GM12878 (cell line): Measurements from ENCODE around the gene ATF6B. TPM values are rescaled to one million over a fixed set of nuclear protein-coding genes. Genes with fewer than 3 reads are reported as not detected.
"Not testable (repeated sequence)": the region's sequence is repeated elsewhere in the genome, so short reads cannot be mapped to it uniquely, and the experiment has no call there.

Experiments
- ATAC-seq: fragments of 200-7000 bp; cut with Tn5 transposase; 3 replicates; pipeline ENCODE4 v1.9.1; 2020; ENCODE audit warnings: mild to moderate bottlenecking, moderate library complexity
- BruUV-seq: library from RNA; stranded (reverse); fragments of 400-500 nt; replicated peaks from 2 replicates; lab custom pipeline; 2021; lab: Mats Ljungman, UMichigan
- CTCF ChIA-PET: fragments of 300-600 bp; sonication (Branson Sonifier 250); formaldehyde crosslinking; extraction: SDS; loops from one replicate; lab custom pipeline; 2021; ENCODE audit warnings: inconsistent platforms; lab: Yijun Ruan, JAX
- POLR2A ChIA-PET: fragments of 350-600 bp; formaldehyde crosslinking; extraction: SDS; loops from one replicate; lab custom pipeline; 2021; ENCODE audit warnings: inconsistent platforms; lab: Charles Lee
- RAD21 ChIA-PET: fragments of 300-600 bp; sonication (Branson Sonifier 250); formaldehyde crosslinking; loops from one replicate; lab custom pipeline; 2023; ENCODE audit warnings: antibody characterized with exemption; ENCODE audit not compliant: unreplicated experiment; lab: Charles Lee
- SMC1A ChIA-PET: fragments of 300-600 bp; sonication (Branson Sonifier 250); formaldehyde crosslinking; loops from one replicate; lab custom pipeline; 2023; ENCODE audit not compliant: unreplicated experiment, uncharacterized antibody; lab: Charles Lee
- DNase-seq: peaks from one replicate; pipeline ENCODE4 v3.0.0-alpha.2; 2011; ENCODE audit warnings: low read depth, low spot score
- FAIRE-seq: peaks from 3 replicates; lab custom pipeline; 2011; peaks lifted over from hg19 to GRCh38; lab: Jason Lieb, UNC
- H2AFZ ChIP-seq: 2 replicates; pipeline ENCODE4 v1.6.0; 2011; ENCODE audit warnings: low read depth, low read length, control low read depth; ENCODE audit not compliant: control insufficient read depth
- H3K27ac ChIP-seq: 2 replicates; pipeline ENCODE4 v1.5.1; 2011; ENCODE audit warnings: control low read depth; ENCODE audit not compliant: control insufficient read depth, insufficient read depth
- H3K27me3 ChIP-seq, 2 experiments: replicated peaks in 1 of 2; 2 replicates each; pipeline versions ENCODE4 v1.6.0 to v1.6.1; 2011; ENCODE audit warnings: low read length in 1 of 2; ENCODE audit not compliant: control insufficient read depth in 2 of 2, insufficient read depth in 2 of 2
- H3K36me3 ChIP-seq, 2 experiments: 2 replicates each; pipeline ENCODE4 v1.5.1; 2011; ENCODE audit warnings: low read length in 1 of 2; ENCODE audit not compliant: control insufficient read depth in 2 of 2, insufficient read depth in 2 of 2
- H3K4me1 ChIP-seq: 2 replicates; pipeline ENCODE4 v1.6.1; 2011; ENCODE audit warnings: mild to moderate bottlenecking, low read length, moderate library complexity, mixed read lengths; ENCODE audit not compliant: control insufficient read depth, insufficient read depth
- H3K4me2 ChIP-seq: 2 replicates; pipeline ENCODE4 v1.6.0; 2011; ENCODE audit warnings: control low read depth; ENCODE audit not compliant: control insufficient read depth, insufficient read depth
- H3K4me3 ChIP-seq: fragments of 200-600 bp; sonication (generic); 2 replicates; pipeline ENCODE4 v1.5.1; 2016
- H3K79me2 ChIP-seq: 2 replicates; pipeline ENCODE4 v1.6.0; 2011; ENCODE audit warnings: low read length; ENCODE audit not compliant: control insufficient read depth, insufficient read depth
- H3K9ac ChIP-seq: 2 replicates; pipeline ENCODE4 v1.8.0; 2011; ENCODE audit warnings: low read length, control low read depth, mixed read lengths; ENCODE audit not compliant: control insufficient read depth, insufficient read depth
- H3K9me3 ChIP-seq: replicated peaks from 3 replicates; pipeline ENCODE4 v1.5.1; 2011; ENCODE audit warnings: mild to moderate bottlenecking, low read length; ENCODE audit not compliant: control insufficient read depth, insufficient read depth
- H4K20me1 ChIP-seq: 2 replicates; pipeline ENCODE4 v1.6.0; 2011; ENCODE audit not compliant: control insufficient read depth, insufficient read depth
- BCLAF1 ChIP-seq: fragments of 450-650 bp; IDR thresholded peaks from 2 replicates; pipeline ENCODE4 v1.6.1; 2017; ENCODE audit warnings: antibody characterized with exemption, mild to moderate bottlenecking, moderate library complexity
- CEBPB ChIP-seq, 2 experiments: fragments of 150-350 bp in 1 of 2; IDR thresholded peaks; 2 replicates each; pipeline ENCODE4 v1.6.1; 2012 to 2014; ENCODE audit warnings: low read depth in 2 of 2, low read length in 2 of 2, borderline replicate concordance in 1 of 2, inconsistent platforms in 1 of 2
- CHD4 ChIP-seq: fragments of 200-600 bp; sonication (generic); IDR thresholded peaks from 2 replicates; pipeline ENCODE4 v1.6.1; 2016; ENCODE audit warnings: mild to moderate bottlenecking
- HDAC2 ChIP-seq: fragments of 200-600 bp; sonication (generic); IDR thresholded peaks from 2 replicates; pipeline ENCODE4 v1.6.1; 2017
- HSF1 ChIP-seq: fragments of 150-350 bp; IDR thresholded peaks from 2 replicates; pipeline ENCODE4 v1.6.1; 2014; ENCODE audit warnings: mild to moderate bottlenecking, low read depth, low read length
- NR2F1 ChIP-seq: fragments of 450-650 bp; conservative IDR thresholded peaks from 2 replicates; pipeline ENCODE4 v1.6.1; 2017; ENCODE audit warnings: mild to moderate bottlenecking
- POLR2AphosphoS5 ChIP-seq: IDR thresholded peaks from 2 replicates; pipeline ENCODE4 v1.6.1; 2011; ENCODE audit warnings: mild to moderate bottlenecking, low read length, inconsistent platforms
- SPI1 ChIP-seq: IDR thresholded peaks from 2 replicates; pipeline ENCODE4 v1.6.1; 2011; ENCODE audit warnings: low read depth, mild to moderate bottlenecking, low read length, moderate library complexity, borderline replicate concordance; ENCODE audit not compliant: insufficient read depth
- TBL1XR1 ChIP-seq: IDR thresholded peaks from 2 replicates; pipeline ENCODE4 v1.6.1; 2012; ENCODE audit warnings: low read depth, low read length, improper control_type of control experiment
- TCF12 ChIP-seq: IDR thresholded peaks from 2 replicates; pipeline ENCODE4 v1.6.1; 2011; ENCODE audit warnings: low read depth, mild to moderate bottlenecking, low read length
- YY1 ChIP-seq: IDR thresholded peaks from 2 replicates; pipeline ENCODE4 v1.6.1; 2011; ENCODE audit warnings: low read depth, mild to moderate bottlenecking, low read length
- WGBS: methylation state at CpG from one replicate; pipeline ENCODE4 v1.1.6; 2016; ENCODE audit warnings: low lambda C conversion rate; ENCODE audit not compliant: insufficient replicate concordance, insufficient coverage; ENCODE audit errors: missing lambda C conversion rate; 5-methylcytosine and 5-hydroxymethylcytosine counted together
- in situ Hi-C: fragments of 300-500 bp; cut with MboI; formaldehyde crosslinking; loops from 9 replicates; pipeline ENCODE4 v1.14.3; 2018; ENCODE audit warnings: mixed read lengths
- intact Hi-C: fragments of 100-400 bp; cut with micrococcal nuclease; formaldehyde crosslinking; loops from one replicate; pipeline ENCODE4 v1.14.2; 2022; ENCODE audit not compliant: unreplicated experiment
- polyA plus RNA-seq, 11 experiments: library from polyadenylated mRNA; depleted of rRNA in 4 of 11; unstranded in 6 of 11; stranded (reverse) in 5 of 11; fragments of >200 nt; fragmentation: Nextera tagmentation in 4 of 11; fragmentation: Illumina TruSeq in 1 of 11; extraction: Ambion mirVana in 4 of 11; extraction: Trizol in 1 of 11; gene quantifications; 1 replicate in 1 of 11; 2 replicates in 10 of 11; pipeline versions ENCODE4 v1.2.1 to v1.2.3, GENCODE V29; 2011 to 2016; ENCODE audit warnings: inconsistent platforms in 2 of 11, missing spikeins in 2 of 11, low read depth in 1 of 11
- total RNA-seq, 4 experiments: library from RNA; depleted of rRNA in 3 of 4; stranded (reverse); fragments of >200 nt in 3 of 4; fragmentation: Illumina TruSeq in 1 of 4; extraction: Trizol in 1 of 4; gene quantifications; 2 replicates each; pipeline versions ENCODE4 v1.2.1 to v1.2.3, GENCODE V29; 2013 to 2021

Gene ATF6B
- total and polyA plus RNA-seq, 10 of the 15 experiments (the other 5 are each of a cell fraction or from before 2014, with no cell fraction given): 13.6 to 83.9 (median 44.0) TPM

- 78% methylated on average over 7 of the region's 7 CpGs for WGBS
- in situ Hi-C loops, H3K4me3 ChIP-seq, H3K36me3 ChIP-seq, H3K4me1 ChIP-seq, H3K79me2 ChIP-seq, H3K27ac ChIP-seq, H2AFZ ChIP-seq, DNase-seq, H4K20me1 ChIP-seq, intact Hi-C loops, BruUV-seq, H3K4me2 ChIP-seq, CTCF ChIA-PET, H3K9ac ChIP-seq, SMC1A ChIA-PET, RAD21 ChIA-PET, H3K9me3 ChIP-seq, ATAC-seq, FAIRE-seq: not testable (repeated sequence)
- H3K27me3 ChIP-seq: peaks cover 2 to 12% of the 10 kb centered on the region in 2 experiments; a peak in 3 of 4 replicates
- POLR2A ChIA-PET: interaction anchor here (0.6 kb wide), 2 partner anchors 178 to 303 kb away, joined by 3 to 5 read pairs; no protein-coding TSS in a partner anchor
These were observed 16.2 kb upstream of the ATF6B start for GRCh38 chr6:32144238-32144637.

DNA sequence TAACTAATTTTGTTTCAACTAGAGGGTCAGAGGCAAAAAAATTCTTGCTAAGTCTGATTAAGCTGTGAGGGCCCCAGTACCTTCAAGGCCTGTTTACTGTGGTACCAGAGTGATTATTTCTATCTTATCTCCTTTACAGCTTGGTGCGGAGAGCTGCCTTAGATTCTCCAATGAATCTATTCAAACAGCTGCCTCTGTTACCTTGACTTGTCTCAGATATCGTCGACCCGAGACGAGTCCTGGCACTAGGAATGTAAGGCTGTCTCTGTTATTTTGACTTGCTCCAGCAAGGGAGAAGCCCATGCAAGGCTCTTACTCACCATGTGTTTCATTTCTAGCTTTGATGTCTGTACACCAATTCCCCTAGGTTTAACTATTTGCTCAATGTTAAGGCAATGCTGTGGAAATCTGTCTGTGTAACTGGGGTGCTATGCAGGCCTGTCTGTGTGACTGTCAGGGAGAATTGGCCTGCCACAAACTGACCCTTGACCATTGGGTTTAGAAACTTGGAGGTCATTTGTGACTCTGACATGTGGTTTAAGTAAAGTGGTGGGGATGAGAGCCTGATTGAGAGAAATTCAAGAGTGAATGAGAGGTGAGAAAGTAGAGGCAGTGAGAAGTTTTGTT lies 12.5 kb upstream of the ATF6B start:
- in situ Hi-C loops (no loop called here), intact Hi-C loops (no loop called here)
- 52% methylated on average over 5 of the region's 5 CpGs for WGBS
- ATAC-seq: no peak
- no peak for FAIRE-seq
- ChIA-PET RAD21 (no interaction called here), SMC1A (no interaction called here), POLR2A (interaction anchor here (0.7 kb wide), 1 partner anchor 53 kb away, joined by 5 read pairs; no protein-coding TSS in a partner anchor), CTCF (no interaction called here)
- Histone ChIP-seq H4K20me1 (no peaks in the 10 kb centered on the region), H3K4me2 (no peak overlapping the region), H3K4me3 (no peak overlapping the region), H3K9me3 (no peaks in the 10 kb centered on the region), H3K9ac (no peak overlapping the region), H3K27ac (no peak overlapping the region), H2AFZ (no peak overlapping the region), H3K36me3 (no peaks in the 10 kb centered on the region), H3K79me2 (no peaks in the 10 kb centered on the region), H3K4me1 (no peaks in the 10 kb centered on the region), H3K27me3 (no peaks in the 10 kb centered on the region; a peak in 1 of 4 replicates)
- no TSS peak for BruUV-seq
- no peak for DNase-seq
- TF ChIP-seq SPI1 (no peak), BCLAF1 (no peak), TBL1XR1 (no peak), HSF1 (no peak), TCF12 (no peak), HDAC2 (no peak), CEBPB (IDR thresholded peaks at IDR 0.05; ENCODE audit: borderline replicate concordance in 1 of 2, low read depth in 2 of 2, low read length in 2 of 2) (no peak), CHD4 (no peak), NR2F1 (no peak), POLR2AphosphoS5 (no peak), YY1 (no peak)
